Measurements from ENCODE around the gene ONECUT1. TPM values are rescaled to one million over a fixed set of nuclear protein-coding genes. Genes with fewer than 3 reads are reported as not detected.

Gene ONECUT1
- total and polyA plus RNA-seq, 10 of the 15 experiments (the other 5 are each of a cell fraction or from before 2014, with no cell fraction given): 0.28 TPM; not detected in 9

- ChIA-PET SMC1A (ENCODE audit: uncharacterized antibody, unreplicated experiment) (no interaction called here), CTCF (no interaction called here), POLR2A (no interaction called here), RAD21 (ENCODE audit: unreplicated experiment) (no interaction called here)
- H3K9ac ChIP-seq (ENCODE audit: control insufficient read depth, insufficient read depth, low read length): no peak overlapping the region
- H3K4me3 ChIP-seq: no peak overlapping the region
- BruUV-seq (replicated peaks): no TSS peak
- H2AFZ ChIP-seq (ENCODE audit: control insufficient read depth, low read depth, low read length): no peak overlapping the region
- in situ Hi-C loops (cut with MboI) (no loop called here), intact Hi-C loops (cut with micrococcal nuclease; ENCODE audit: unreplicated experiment) (no loop called here)
- TF ChIP-seq ZNF217 (IDR thresholded peaks at IDR 0.05) (no peak), TCF7 (IDR thresholded peaks at IDR 0.05; ENCODE audit: borderline replicate concordance) (no peak), HDGF (IDR thresholded peaks at IDR 0.05) (no peak), KDM1A (IDR thresholded peaks at IDR 0.05; ENCODE audit: borderline replicate concordance) (no peak), EP300 (IDR thresholded peaks at IDR 0.05; ENCODE audit: borderline replicate concordance in 1 of 2, control insufficient read depth in 1 of 2, low read depth in 2 of 2, low read length in 2 of 2) (no peak), SUPT20H (IDR thresholded peaks at IDR 0.05; ENCODE audit: borderline replicate concordance, control insufficient read depth, low read depth, low read length) (no peak), USF1 (IDR thresholded peaks at IDR 0.05; ENCODE audit: borderline replicate concordance, extremely low read length, insufficient read depth, low read depth, low read length) (no peak), CBX3 (IDR thresholded peaks at IDR 0.05; ENCODE audit: borderline replicate concordance, low read depth) (no peak), BHLHE40 (IDR thresholded peaks at IDR 0.05; ENCODE audit: borderline replicate concordance in 1 of 2, low read depth in 2 of 2, low read length in 1 of 2) (no peak), RAD51 (IDR thresholded peaks at IDR 0.05) (no peak), ASH2L (IDR thresholded peaks at IDR 0.05; ENCODE audit: borderline replicate concordance, low read depth) (no peak), PRDM15 (CRISPR knock-in tag; IDR thresholded peaks at IDR 0.05) (no peak), RFX5 (IDR thresholded peaks at IDR 0.05; ENCODE audit: low read depth, low read length) (no peak), ESRRA (IDR thresholded peaks at IDR 0.05; ENCODE audit: low read length) (no peak)
- TF ChIP-seq, protein P1, sequence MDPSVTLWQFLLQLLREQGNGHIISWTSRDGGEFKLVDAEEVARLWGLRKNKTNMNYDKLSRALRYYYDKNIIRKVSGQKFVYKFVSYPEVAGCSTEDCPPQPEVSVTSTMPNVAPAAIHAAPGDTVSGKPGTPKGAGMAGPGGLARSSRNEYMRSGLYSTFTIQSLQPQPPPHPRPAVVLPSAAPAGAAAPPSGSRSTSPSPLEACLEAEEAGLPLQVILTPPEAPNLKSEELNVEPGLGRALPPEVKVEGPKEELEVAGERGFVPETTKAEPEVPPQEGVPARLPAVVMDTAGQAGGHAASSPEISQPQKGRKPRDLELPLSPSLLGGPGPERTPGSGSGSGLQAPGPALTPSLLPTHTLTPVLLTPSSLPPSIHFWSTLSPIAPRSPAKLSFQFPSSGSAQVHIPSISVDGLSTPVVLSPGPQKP (IDR thresholded peaks at IDR 0.05; ENCODE audit: low read depth, low read length): no peak
- TF ChIP-seq, protein P2, sequence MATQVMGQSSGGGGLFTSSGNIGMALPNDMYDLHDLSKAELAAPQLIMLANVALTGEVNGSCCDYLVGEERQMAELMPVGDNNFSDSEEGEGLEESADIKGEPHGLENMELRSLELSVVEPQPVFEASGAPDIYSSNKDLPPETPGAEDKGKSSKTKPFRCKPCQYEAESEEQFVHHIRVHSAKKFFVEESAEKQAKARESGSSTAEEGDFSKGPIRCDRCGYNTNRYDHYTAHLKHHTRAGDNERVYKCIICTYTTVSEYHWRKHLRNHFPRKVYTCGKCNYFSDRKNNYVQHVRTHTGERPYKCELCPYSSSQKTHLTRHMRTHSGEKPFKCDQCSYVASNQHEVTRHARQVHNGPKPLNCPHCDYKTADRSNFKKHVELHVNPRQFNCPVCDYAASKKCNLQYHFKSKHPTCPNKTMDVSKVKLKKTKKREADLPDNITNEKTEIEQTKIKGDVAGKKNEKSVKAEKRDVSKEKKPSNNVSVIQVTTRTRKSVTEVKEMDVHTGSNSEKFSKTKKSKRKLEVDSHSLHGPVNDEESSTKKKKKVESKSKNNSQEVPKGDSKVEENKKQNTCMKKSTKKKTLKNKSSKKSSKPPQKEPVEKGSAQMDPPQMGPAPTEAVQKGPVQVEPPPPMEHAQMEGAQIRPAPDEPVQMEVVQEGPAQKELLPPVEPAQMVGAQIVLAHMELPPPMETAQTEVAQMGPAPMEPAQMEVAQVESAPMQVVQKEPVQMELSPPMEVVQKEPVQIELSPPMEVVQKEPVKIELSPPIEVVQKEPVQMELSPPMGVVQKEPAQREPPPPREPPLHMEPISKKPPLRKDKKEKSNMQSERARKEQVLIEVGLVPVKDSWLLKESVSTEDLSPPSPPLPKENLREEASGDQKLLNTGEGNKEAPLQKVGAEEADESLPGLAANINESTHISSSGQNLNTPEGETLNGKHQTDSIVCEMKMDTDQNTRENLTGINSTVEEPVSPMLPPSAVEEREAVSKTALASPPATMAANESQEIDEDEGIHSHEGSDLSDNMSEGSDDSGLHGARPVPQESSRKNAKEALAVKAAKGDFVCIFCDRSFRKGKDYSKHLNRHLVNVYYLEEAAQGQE (IDR thresholded peaks at IDR 0.05; ENCODE audit: low read depth, low read length): no peak
- no peak overlapping the region for H3K4me2 ChIP-seq (ENCODE audit: control insufficient read depth, insufficient read depth)
- peaks cover 29 to 47% of the 10 kb centered on the region in 2 experiments for H3K27me3 ChIP-seq (replicated peaks in 1 of 2; ENCODE audit: control insufficient read depth in 2 of 2, insufficient read depth in 2 of 2, low read length in 1 of 2)
- no peaks in the 10 kb centered on the region; the same call in 2 of the 3 replicates for H3K9me3 ChIP-seq (replicated peaks; ENCODE audit: control insufficient read depth, insufficient read depth, low read length)
- H4K20me1 ChIP-seq (ENCODE audit: control insufficient read depth, insufficient read depth): no peaks in the 10 kb centered on the region
- H3K36me3 ChIP-seq (ENCODE audit: control insufficient read depth in 2 of 2, insufficient read depth in 2 of 2, low read length in 1 of 2): no peaks in the 10 kb centered on the region
- DNase-seq (ENCODE audit: low read depth, low spot score): no peak
- H3K79me2 ChIP-seq (ENCODE audit: control insufficient read depth, insufficient read depth, low read length): no peaks in the 10 kb centered on the region
- no peak for FAIRE-seq
- WGBS (ENCODE audit: insufficient coverage, insufficient replicate concordance, low lambda C conversion rate, missing lambda C conversion rate): 0% methylated on average over 2 of the region's 2 CpGs
- H3K27ac ChIP-seq (ENCODE audit: control insufficient read depth, insufficient read depth): no peak overlapping the region
- ATAC-seq: no peak
- no peaks in the 10 kb centered on the region for H3K4me1 ChIP-seq (ENCODE audit: control insufficient read depth, insufficient read depth, low read length)
Observed at GRCh38 chr15:52802110-52802509, 12.0 kb upstream of the ONECUT1 start.
